Urinary bladder (tissue), 4 donors: Measurements from ENCODE around the gene A2M. TPM values are rescaled to one million over a fixed set of nuclear protein-coding genes. Genes with fewer than 3 reads are reported as not detected.

Source experiments
- DNase-seq: peaks from one replicate; pipeline ENCODE4 v3.0.0-alpha.2; 2015; ENCODE audit errors: extremely low spot score
- H3K27ac ChIP-seq: one replicate; pipeline ENCODE4 v1.5.1; 2013; ENCODE audit warnings: low read depth, mild to moderate bottlenecking, moderate library complexity
- H3K36me3 ChIP-seq: one replicate; pipeline ENCODE4 v1.6.1; 2013; ENCODE audit warnings: mild to moderate bottlenecking, moderate library complexity; ENCODE audit not compliant: insufficient read depth
- H3K4me1 ChIP-seq: one replicate; pipeline ENCODE4 v1.6.1; 2013; ENCODE audit warnings: mild to moderate bottlenecking, moderate library complexity; ENCODE audit not compliant: insufficient read depth
- H3K4me3 ChIP-seq: one replicate; pipeline ENCODE4 v1.5.1; 2013; ENCODE audit warnings: low read depth, low read length
- WGBS: extraction: QIAGEN DNeasy Blood & Tissue Kit; methylation state at CpG from one replicate; pipeline ENCODE4 v1.1.7; 2013; 5-methylcytosine and 5-hydroxymethylcytosine counted together
- polyA plus RNA-seq: library from polyadenylated mRNA; stranded (reverse); fragments of 200-250 nt; gene quantifications from one replicate; pipeline ENCODE4 v1.2.3, GENCODE V29; 2013
- total RNA-seq: library from RNA; depleted of rRNA; stranded (reverse); fragments of >200 nt; gene quantifications from one replicate; pipeline ENCODE4 v1.2.3, GENCODE V29; 2014
- donor health status: healthy with polysubstance abuse.
- donor health status: healthy.

The A2M gene
- total and polyA plus RNA-seq, 2 donors = 428 to 990 TPM

- no peak for DNase-seq
- no peak overlapping the region for H3K27ac ChIP-seq
- no peak overlapping the region for H3K4me3 ChIP-seq
- no peaks in the 10 kb centered on the region for H3K4me1 ChIP-seq
- peaks cover 1% of the 10 kb centered on the region for H3K36me3 ChIP-seq
- whole genome bisulfite sequencing = 91% methylated on average over 2 of the region's 2 CpGs
Measured at GRCh38 chr12:9099552-9100190, 16.0 kb downstream of the A2M start.

- DNase-seq = no peak
- 94% methylated on average over 14 of the region's 14 CpGs for WGBS
- Histone ChIP-seq H3K27ac (no peak overlapping the region), H3K36me3 (peaks cover 1% of the 10 kb centered on the region), H3K4me3 (no peak overlapping the region), H3K4me1 (no peaks in the 10 kb centered on the region)
Measured at GRCh38 chr12:9098463-9099026, 17.2 kb downstream of the A2M start.

GRCh38 chr12:9098115-9098452 lies 17.6 kb downstream of the A2M start:
- peaks cover 1% of the 10 kb centered on the region for H3K36me3 ChIP-seq
- WGBS = 86% methylated on average over 6 of the region's 6 CpGs
- no peak for DNase-seq
- no peaks in the 10 kb centered on the region for H3K4me1 ChIP-seq
- no peak overlapping the region for H3K4me3 ChIP-seq
- H3K27ac ChIP-seq = no peak overlapping the region

DNA sequence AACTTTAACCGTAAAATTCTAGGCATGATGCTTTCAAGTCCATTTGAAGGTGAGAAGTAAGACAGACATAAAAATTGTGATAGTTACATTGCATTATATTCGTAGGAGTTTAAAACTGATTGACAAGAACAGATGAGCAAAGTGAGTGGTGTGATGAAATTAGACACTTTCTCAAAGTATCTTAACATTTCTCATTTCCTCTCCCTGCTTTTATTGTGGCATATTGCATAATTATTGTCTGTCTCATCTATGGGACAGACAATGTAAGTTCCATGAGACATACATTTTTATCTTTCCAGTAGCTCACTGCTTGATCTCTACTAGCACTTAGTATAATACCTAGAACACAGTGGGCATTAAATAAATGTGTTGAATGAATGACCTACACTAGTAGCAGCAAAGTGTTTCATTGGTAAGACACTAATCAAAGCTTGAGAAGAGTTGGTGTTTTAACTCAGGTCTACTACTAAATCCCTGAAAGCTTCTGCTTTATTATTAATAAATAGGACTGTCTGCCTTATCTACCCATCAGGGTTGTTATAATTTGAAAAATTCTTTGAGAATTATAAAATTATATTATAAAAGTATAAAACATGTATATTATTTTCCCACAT lies 19.0 kb downstream of the A2M start:
- no peaks in the 10 kb centered on the region for H3K4me1 ChIP-seq
- H3K27ac ChIP-seq = no peak overlapping the region
- peaks cover 1% of the 10 kb centered on the region for H3K36me3 ChIP-seq
- no peak overlapping the region for H3K4me3 ChIP-seq
- 88% methylated on average over 2 of the region's 2 CpGs for WGBS
- DNase-seq = no peak

DNA sequence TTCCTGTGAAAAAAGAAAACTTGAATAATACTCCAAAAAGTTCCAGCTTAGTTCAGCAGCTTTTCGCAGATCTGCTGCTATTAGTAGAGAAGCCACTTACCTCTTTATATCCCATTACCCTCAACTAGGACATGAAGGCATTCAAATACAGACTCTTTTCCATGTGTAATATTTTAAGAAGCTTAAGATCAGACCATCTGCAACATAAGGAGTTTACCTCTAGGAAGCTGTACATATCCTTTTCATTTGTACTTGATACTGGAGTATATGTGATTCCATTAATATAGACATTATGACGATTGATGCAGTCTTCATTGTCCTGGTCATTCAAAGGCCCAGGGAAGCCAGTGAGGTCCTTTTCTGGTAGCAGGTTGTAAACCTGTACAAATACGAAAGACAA lies 20.4 kb downstream of the A2M start:
- Histone ChIP-seq H3K36me3 (peaks cover 1% of the 10 kb centered on the region), H3K4me3 (no peak overlapping the region), H3K4me1 (no peaks in the 10 kb centered on the region), H3K27ac (no peak overlapping the region)
- 97% methylated on average over 3 of the region's 3 CpGs for WGBS
- DNase-seq = no peak

DNA sequence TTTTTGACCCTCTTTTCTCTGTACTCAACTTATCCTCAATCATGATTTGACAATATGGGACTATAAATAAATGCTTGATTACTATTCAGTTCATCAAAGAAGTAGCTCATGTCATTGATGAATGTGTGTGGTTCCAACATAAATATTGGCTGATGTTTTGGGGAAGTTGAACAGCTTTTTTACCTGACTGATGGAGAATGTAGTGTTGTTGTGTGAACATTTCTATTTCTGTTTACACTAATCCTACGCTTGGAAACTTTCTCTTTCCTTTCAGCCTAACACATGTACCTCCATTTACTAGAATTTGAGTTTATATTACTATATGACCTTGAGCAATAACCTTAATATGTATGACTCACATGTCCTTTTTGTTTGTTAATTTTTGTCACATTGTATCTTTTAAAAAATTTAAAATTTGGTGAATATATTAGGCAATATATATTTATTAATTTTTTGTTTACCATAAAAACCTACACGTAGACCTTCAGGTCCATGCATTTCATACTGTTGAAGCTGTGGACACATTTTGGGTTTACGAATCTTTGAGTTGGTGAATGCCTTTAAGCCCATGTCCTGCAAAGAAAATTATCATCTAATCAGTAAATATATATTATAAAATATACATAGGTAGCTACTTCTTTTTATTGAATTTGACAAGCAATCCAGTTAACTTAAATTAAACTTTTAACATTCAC lies 21.1 kb downstream of the A2M start:
- Histone ChIP-seq H3K4me1 (no peaks in the 10 kb centered on the region), H3K4me3 (no peak overlapping the region), H3K36me3 (peaks cover 1% of the 10 kb centered on the region), H3K27ac (no peak overlapping the region)
- WGBS = 93% methylated on average over 3 of the region's 3 CpGs
- no peak for DNase-seq

DNA sequence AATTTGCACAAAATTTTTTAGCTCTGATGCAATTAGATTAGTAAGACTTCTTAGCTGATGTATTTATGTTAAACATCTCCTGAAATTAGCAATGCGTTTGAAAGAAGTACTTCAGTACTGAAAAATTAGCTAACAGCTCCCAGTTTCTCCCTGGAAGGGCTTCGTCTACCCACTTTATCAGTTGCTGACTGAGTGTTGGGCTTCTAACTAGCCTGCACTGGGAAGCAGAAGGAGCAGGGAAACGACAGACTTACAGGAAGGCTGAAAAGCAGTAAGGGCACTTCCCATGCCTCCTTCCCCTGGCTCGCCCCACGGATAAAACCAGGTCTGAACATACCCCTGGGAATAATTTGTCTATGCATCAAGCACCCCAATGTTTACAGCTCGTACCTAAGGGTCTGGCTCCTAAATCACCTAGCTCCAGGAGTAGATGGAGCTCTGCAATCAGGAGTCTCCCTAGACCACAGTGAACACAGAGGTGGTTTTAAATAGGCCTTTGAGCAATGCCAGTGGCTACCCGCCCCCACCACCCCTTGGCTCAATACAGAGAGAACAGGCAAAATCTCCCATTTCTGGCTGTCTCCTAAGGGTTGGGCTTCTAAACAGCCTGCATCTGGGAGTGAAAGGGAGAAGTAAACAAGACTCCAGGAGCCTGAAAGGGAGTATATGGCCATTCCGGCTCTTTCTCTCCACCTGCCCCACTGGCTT lies 23.7 kb downstream of the A2M start:
- WGBS = 77% methylated on average over 8 of the region's 8 CpGs
- Histone ChIP-seq H3K36me3 (peaks cover 4% of the 10 kb centered on the region), H3K4me3 (no peak overlapping the region), H3K4me1 (no peaks in the 10 kb centered on the region), H3K27ac (no peak overlapping the region)
- DNase-seq = no peak

- WGBS = 88% methylated on average over 5 of the region's 5 CpGs
Measured at GRCh38 chr12:9090220-9090619, 25.5 kb downstream of the A2M start.

GRCh38 chr12:9087087-9087835 lies 28.5 kb downstream of the A2M start:
- Histone ChIP-seq H3K36me3 (peaks cover 4% of the 10 kb centered on the region), H3K4me1 (no peaks in the 10 kb centered on the region), H3K27ac (no peak overlapping the region), H3K4me3 (no peak overlapping the region)
- no peak for DNase-seq

More at GRCh38 chr12:9090220-9090619, 25.5 kb downstream of the A2M start:
- DNase-seq = no peak
- H3K27ac ChIP-seq = no peak overlapping the region
- no peak overlapping the region for H3K4me3 ChIP-seq
- peaks cover 4% of the 10 kb centered on the region for H3K36me3 ChIP-seq
- no peaks in the 10 kb centered on the region for H3K4me1 ChIP-seq

DNA sequence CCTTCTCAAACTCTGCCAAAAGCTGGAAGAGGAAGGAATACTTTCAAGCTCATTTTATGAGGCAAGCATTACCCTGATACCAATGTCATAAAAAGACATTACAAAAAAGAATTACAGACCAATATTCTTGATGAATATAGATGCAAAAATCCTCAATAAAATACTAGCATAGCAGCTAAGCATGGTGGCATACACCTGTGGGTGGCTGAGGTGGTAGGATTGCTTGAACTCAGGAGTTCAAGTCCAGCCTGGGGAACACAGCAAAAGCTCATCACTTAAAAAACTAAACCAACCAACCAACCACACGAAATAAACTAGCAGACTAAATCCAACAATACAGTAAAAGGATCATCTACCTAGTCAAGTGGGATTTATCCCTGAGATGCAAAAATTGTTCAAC lies 29.6 kb downstream of the A2M start:
- Histone ChIP-seq H3K4me3 (no peak overlapping the region), H3K36me3 (peaks cover 4% of the 10 kb centered on the region), H3K4me1 (no peaks in the 10 kb centered on the region), H3K27ac (no peak overlapping the region)
- DNase-seq = no peak
- 54% methylated on average over 1 of the region's 1 CpG for WGBS

- WGBS = 66% methylated on average over 2 of the region's 2 CpGs
- Histone ChIP-seq H3K4me1 (no peaks in the 10 kb centered on the region), H3K4me3 (no peak overlapping the region), H3K27ac (no peak overlapping the region), H3K36me3 (peaks cover 6% of the 10 kb centered on the region)
- DNase-seq = no peak
Measured at GRCh38 chr12:9084417-9084816, 31.3 kb downstream of the A2M start.

- peaks cover 7% of the 10 kb centered on the region for H3K36me3 ChIP-seq
- no peaks in the 10 kb centered on the region for H3K4me1 ChIP-seq
- WGBS = 97% methylated on average over 2 of the region's 2 CpGs
Measured at GRCh38 chr12:9083793-9084192, 31.9 kb downstream of the A2M start.

More at GRCh38 chr12:9083793-9084192, 31.9 kb downstream of the A2M start:
- no peak overlapping the region for H3K4me3 ChIP-seq
- no peak for DNase-seq
- H3K27ac ChIP-seq = no peak overlapping the region
